ENCODE data around the gene SLC16A3. TPM values are rescaled to one million over a fixed set of nuclear protein-coding genes. Genes with fewer than 3 reads are reported as not detected.

The SLC16A3 gene
- total RNA-seq, 2 experiments from 2014 or later: 93.4 to 99.0 TPM

GRCh38 chr17:82240506-82241182 lies 11.8 kb downstream of the SLC16A3 start:
- Histone ChIP-seq H3K36me3 (ENCODE audit: insufficient read depth, low read length) (peaks cover 44% of the 10 kb centered on the region), H3K4me1 (ENCODE audit: insufficient read depth, low read length) (peaks cover 81% of the 10 kb centered on the region), H3K27me3 (ENCODE audit: control insufficient read depth in 1 of 2, insufficient read depth in 2 of 2, low read length in 2 of 2) (no peaks in the 10 kb centered on the region), H3K4me3 (ENCODE audit: low read length) (no peak overlapping the region), H3K27ac (ENCODE audit: low read depth in 1 of 2, low read length in 2 of 2) (peak overlapping the region; percentile 16 to 45), H3K9me3 (ENCODE audit: control insufficient read depth in 1 of 2, insufficient read depth in 1 of 2, low read length in 2 of 2) (peaks cover 0 to 4% of the 10 kb centered on the region in 2 experiments)
- intact Hi-C loops (cut with DNase I, micrococcal nuclease): loop anchor here in 1 of 2 experiments (5.0 kb wide), 1 partner anchor 172 kb away; no protein-coding TSS in a partner anchor
- Mint-ChIP-seq H3K4me1 (ENCODE audit: low read depth) (peaks cover 57% of the 10 kb centered on the region), H3K4me3 (no peak overlapping the region), H3K9me3 (no peaks in the 10 kb centered on the region), H3K27ac (peak overlapping the region; percentile 95), H3K27me3 (no peaks in the 10 kb centered on the region), H3K36me3 (ENCODE audit: low read depth) (peaks cover 48% of the 10 kb centered on the region)
- ATAC-seq (ENCODE audit: poor library complexity) (no peak), DNase-seq (peak in 3 of 14 experiments; percentile 6 to 35 (median 35))
- TF ChIP-seq CTCF (IDR thresholded peaks at IDR 0.05): no peak
- CTCF ChIA-PET: interaction anchor here (0.9 to 1.2 kb wide), 2 partner anchors 35 to 210 kb away, joined by 3 to 4 read pairs; no protein-coding TSS in a partner anchor
- POLR2A ChIA-PET: interaction anchor here (0.8 to 3.0 kb wide), 9 partner anchors 12 to 142 kb away, joined by 3 to 16 read pairs (median 5); partner anchors contain the start of genes CSNK1D, FASN and SLC16A3

GRCh38 chr17:82241183-82241925 lies 12.5 kb downstream of the SLC16A3 start:
- peaks cover 74% of the 10 kb centered on the region for H3K4me1 ChIP-seq (ENCODE audit: insufficient read depth, low read length)
- H3K36me3 ChIP-seq (ENCODE audit: insufficient read depth, low read length): peaks cover 51% of the 10 kb centered on the region
- peak overlapping the region in 1 of 2 donors; percentile 53 for H3K27ac ChIP-seq (ENCODE audit: low read depth in 1 of 2, low read length in 2 of 2)
- Mint-ChIP-seq H3K4me3 (peak overlapping the region; percentile 20), H3K9me3 (no peaks in the 10 kb centered on the region), H3K36me3 (ENCODE audit: low read depth) (peaks cover 55% of the 10 kb centered on the region), H3K27me3 (no peaks in the 10 kb centered on the region), H3K27ac (peak overlapping the region; percentile 95), H3K4me1 (ENCODE audit: low read depth) (peaks cover 54% of the 10 kb centered on the region)
- no peak overlapping the region for H3K4me3 ChIP-seq (ENCODE audit: low read length)
- DNase-seq (peak in 5 of 14 experiments; percentile 17 to 81 (median 40)), ATAC-seq (ENCODE audit: poor library complexity) (peak; percentile 10)
- H3K27me3 ChIP-seq (ENCODE audit: control insufficient read depth in 1 of 2, insufficient read depth in 2 of 2, low read length in 2 of 2): no peaks in the 10 kb centered on the region
- intact Hi-C loops (cut with DNase I, micrococcal nuclease): loop anchor here in 1 of 2 experiments (5.0 kb wide), 1 partner anchor 171 kb away; no protein-coding TSS in a partner anchor
- POLR2A ChIA-PET: interaction anchor here (0.6 to 3.0 kb wide), 11 partner anchors 14 to 143 kb away, joined by 3 to 16 read pairs (median 5); partner anchors contain the start of genes CD7, CSNK1D, FASN and SECTM1
- CTCF ChIA-PET: interaction anchor here (0.6 to 1.4 kb wide), 2 partner anchors 80 to 267 kb away, joined by 4 to 6 read pairs; no protein-coding TSS in a partner anchor
- TF ChIP-seq CTCF (IDR thresholded peaks at IDR 0.05): no peak
- H3K9me3 ChIP-seq (ENCODE audit: control insufficient read depth in 1 of 2, insufficient read depth in 1 of 2, low read length in 2 of 2): peaks cover 0 to 4% of the 10 kb centered on the region in 2 experiments
